ENCODE data around the gene KRAS.

DNA sequence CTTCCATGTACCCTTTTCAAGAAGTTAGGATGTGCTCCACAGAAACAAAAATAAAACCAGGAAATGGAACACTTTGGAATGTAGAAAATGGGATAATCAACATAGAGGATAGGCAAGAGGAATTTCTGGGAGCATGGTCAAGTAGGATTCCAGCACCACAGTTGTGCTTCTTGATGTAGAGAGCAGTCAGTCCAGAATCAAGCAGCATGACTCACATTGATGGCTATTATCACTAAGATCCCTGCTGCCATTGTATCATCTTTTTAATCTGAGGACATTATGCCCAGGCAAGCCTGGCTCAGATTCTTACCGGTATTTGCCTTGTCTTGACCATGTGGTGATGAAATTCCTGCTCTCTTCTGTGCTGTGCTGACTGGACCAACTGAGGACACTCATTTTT, 50.0 kb downstream of the KRAS start:
- TF ChIP-seq EZH2 (IDR thresholded peaks at IDR 0.05; ENCODE audit: insufficient read depth, poor library complexity, severe bottlenecking) (no peak), EZH2phosphoT487 (IDR thresholded peaks at IDR 0.05; ENCODE audit: insufficient read depth, low read depth) (no peak)

Measured in GM23248 (cell line).